Bronchial epithelial cell (primary cell): ENCODE results near the gene MPPED1. TPM values are rescaled to one million over a fixed set of nuclear protein-coding genes. Genes with fewer than 3 reads are reported as not detected.

Experiments used
- DNase-seq: peaks from one replicate; pipeline ENCODE4 v3.0.0-alpha.2; 2010; ENCODE audit warnings: low read depth
- FAIRE-seq: peaks from 2 replicates; lab custom pipeline; 2011; peaks lifted over from hg19 to GRCh38; lab: Jason Lieb, UNC
- H3K27me3 ChIP-seq: 2 replicates; pipeline ENCODE4 v1.5.1; 2011; ENCODE audit warnings: low read length; ENCODE audit not compliant: control insufficient read depth, insufficient read depth
- H3K36me3 ChIP-seq: 2 replicates; pipeline ENCODE4 v1.5.1; 2011; ENCODE audit warnings: low read length; ENCODE audit not compliant: control insufficient read depth, insufficient read depth
- H3K4me3 ChIP-seq: 2 replicates; pipeline ENCODE4 v1.5.1; 2011; ENCODE audit warnings: mild to moderate bottlenecking, low read depth, low read length, control low read depth
- total RNA-seq: library from RNA; depleted of rRNA; stranded (reverse); fragments of >200 nt; gene quantifications from 2 replicates; pipeline ENCODE4 v1.2.1, GENCODE V29; 2014
- TF ChIP-seq, protein P1 (sequence below): IDR thresholded peaks from 2 replicates; pipeline ENCODE4 v1.5.1; 2011; ENCODE audit warnings: mild to moderate bottlenecking, moderate library complexity, low read length, control low read depth, inconsistent platforms; ENCODE audit not compliant: insufficient read depth, severe bottlenecking

MPPED1 gene
- total RNA-seq, 1 donor from 2014 or later: not detected

DNA sequence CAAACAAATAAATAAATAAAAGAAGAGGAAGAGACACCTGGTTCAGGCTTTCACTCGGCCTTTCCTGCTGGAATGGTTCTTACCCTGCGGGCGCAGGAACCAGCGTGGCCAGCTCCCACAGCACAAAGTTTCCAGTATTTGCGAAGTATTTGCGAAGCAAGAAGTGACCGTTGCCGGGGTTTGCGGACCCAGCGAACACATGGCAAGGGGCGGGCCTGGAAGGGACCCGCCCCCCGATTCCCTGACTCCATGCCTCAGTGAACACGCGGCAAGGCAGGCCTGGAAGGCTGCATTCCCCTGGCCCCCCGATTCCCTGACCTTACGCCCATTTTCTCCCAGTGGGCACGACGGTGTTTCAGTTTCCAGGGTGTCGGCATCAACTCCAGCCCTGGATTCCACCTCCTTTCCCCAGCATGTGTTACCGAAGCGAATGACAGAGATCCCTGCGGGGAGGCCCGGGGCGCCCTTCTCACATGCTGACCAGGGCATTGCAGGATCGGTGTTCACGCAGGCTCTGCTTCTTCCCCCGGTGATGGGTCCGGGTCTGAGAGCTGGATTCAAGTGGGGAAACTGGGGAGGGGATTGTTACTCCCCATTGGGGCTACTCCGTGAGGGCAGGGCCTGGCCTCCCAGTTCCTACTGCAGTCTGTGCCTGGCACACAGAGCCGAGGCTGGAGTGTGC lies 102.8 kb downstream of the MPPED1 start:
- TF ChIP-seq, protein P1, sequence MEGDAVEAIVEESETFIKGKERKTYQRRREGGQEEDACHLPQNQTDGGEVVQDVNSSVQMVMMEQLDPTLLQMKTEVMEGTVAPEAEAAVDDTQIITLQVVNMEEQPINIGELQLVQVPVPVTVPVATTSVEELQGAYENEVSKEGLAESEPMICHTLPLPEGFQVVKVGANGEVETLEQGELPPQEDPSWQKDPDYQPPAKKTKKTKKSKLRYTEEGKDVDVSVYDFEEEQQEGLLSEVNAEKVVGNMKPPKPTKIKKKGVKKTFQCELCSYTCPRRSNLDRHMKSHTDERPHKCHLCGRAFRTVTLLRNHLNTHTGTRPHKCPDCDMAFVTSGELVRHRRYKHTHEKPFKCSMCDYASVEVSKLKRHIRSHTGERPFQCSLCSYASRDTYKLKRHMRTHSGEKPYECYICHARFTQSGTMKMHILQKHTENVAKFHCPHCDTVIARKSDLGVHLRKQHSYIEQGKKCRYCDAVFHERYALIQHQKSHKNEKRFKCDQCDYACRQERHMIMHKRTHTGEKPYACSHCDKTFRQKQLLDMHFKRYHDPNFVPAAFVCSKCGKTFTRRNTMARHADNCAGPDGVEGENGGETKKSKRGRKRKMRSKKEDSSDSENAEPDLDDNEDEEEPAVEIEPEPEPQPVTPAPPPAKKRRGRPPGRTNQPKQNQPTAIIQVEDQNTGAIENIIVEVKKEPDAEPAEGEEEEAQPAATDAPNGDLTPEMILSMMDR: no peak
- Histone ChIP-seq H3K36me3 (no peaks in the 10 kb centered on the region), H3K27me3 (no peaks in the 10 kb centered on the region), H3K4me3 (no peak overlapping the region)
- DNase-seq (no peak), FAIRE-seq (no peak)

DNA sequence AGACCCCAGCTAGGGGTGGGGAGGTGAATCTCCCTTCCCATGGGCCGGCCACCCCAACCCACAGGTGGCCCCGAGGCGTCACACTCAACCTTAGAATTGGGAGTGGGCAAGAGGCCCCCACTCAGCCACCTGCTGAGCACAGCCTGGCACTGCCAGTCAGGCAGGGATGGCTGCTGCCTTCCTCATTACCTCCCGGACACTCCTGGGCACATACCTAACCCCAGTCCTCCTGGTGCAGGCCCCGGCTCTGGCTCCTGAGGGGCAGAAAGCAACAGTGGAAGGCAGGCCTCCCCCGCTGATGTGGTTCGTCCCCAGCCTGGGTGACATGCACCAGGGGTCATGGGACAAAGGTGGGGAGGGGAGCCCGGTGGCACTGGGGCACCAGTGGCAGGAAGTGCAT lies 103.6 kb downstream of the MPPED1 start:
- no peak overlapping the region for H3K4me3 ChIP-seq
- TF ChIP-seq, protein P1: no peak
- no peaks in the 10 kb centered on the region for H3K36me3 ChIP-seq
- no peak for FAIRE-seq
- no peaks in the 10 kb centered on the region for H3K27me3 ChIP-seq
- no peak for DNase-seq

DNA sequence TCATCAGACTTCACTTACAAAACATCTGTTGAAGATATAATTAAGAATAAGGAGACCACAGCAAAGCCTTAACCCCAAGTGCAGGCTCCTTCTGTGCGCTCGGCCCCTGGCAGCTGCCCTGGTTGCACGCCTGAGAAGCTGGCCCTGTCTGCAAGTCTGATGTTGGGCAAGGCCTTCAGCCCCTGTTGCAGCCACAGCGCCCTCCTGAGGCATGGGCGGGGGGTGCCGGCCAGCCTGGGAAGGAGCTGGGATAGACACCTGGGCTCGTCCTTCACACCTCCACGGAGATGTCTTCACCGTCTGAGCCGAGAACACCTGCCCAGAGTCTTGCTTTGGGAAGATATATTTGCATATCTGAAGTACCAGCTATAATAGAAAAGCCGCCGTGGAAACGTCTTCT lies 104.1 kb downstream of the MPPED1 start:
- no peak for FAIRE-seq
- TF ChIP-seq, protein P1: peak; percentile 21
- H3K36me3 ChIP-seq: no peaks in the 10 kb centered on the region
- H3K4me3 ChIP-seq: no peak overlapping the region
- no peaks in the 10 kb centered on the region for H3K27me3 ChIP-seq
- DNase-seq: no peak

DNA sequence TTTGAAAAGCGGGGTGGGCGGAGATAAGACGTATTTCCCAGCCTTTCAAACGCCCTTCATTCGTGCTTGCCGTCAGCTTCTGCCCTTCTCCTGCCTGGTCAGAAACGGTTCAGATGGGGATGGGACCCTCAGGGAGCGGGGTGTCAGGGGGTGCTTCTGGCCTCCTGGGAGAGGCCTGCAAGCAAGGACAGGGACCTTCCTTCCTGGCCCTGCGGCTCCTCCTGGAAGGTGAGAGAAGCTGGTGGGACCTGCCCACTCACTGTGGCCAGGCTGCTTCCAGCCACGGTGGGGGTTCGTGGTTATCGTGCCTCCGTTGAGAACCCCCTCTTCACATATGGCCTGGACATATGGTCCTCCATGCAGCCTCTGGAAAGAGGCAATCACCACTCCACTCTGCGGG lies 104.6 kb downstream of the MPPED1 start:
- peak; percentile 18 for FAIRE-seq
- TF ChIP-seq, protein P1: no peak
- DNase-seq: no peak
- Histone ChIP-seq H3K36me3 (no peaks in the 10 kb centered on the region), H3K27me3 (no peaks in the 10 kb centered on the region), H3K4me3 (no peak overlapping the region)

DNA sequence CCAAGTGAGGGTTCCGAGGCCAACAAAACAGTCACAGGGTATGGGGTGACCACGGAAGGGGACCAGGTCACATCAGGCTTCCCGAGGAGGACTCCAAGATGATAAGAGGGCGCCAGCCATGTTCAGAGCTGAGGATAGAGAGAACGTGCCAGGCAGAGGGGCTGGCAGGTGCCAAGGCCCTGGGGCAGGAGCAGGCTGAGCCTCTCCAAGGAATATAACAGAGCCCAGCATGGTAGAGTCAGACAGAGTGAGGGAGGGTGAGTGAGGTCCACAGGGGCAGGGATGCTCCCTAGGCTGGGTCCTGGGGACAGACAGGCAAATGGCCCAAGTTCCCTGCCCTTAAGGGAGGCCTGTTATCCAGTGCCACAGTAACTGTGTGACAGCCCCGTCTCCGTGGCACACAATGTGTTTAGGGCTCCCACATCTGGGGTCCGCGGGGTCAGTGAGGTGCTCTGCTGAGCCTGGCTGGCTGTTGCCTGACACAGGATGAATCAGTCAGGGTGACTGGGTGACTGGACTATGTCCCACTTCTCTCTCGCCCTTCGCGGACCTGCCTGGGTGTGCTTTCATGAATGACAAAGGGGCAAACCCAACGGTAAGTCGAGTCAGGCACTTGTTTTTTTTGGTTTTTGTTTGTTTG lies 105.3 kb downstream of the MPPED1 start:
- DNase-seq (no peak), FAIRE-seq (peak; percentile 55)
- H3K4me3 ChIP-seq: no peak overlapping the region
- H3K27me3 ChIP-seq: no peaks in the 10 kb centered on the region
- no peaks in the 10 kb centered on the region for H3K36me3 ChIP-seq
- TF ChIP-seq, protein P1: no peak
